HL-60/S4 treated with retinoic acid at 250 ng/mL for 4 days and 3 days (cell line): ENCODE results near the gene CASP12.
"Not testable (repeated sequence)": the region's sequence is repeated elsewhere in the genome, so short reads cannot be mapped to it uniquely, and the experiment has no call there.

ENCODE experiments used
- in situ Hi-C: fragments of 300-500 bp; cut with MboI; formaldehyde crosslinking; loops from 2 replicates; pipeline ENCODE4 v1.7.0; 2022; ENCODE audit warnings: low sequenced_read_pairs

The CASP12 gene

DNA sequence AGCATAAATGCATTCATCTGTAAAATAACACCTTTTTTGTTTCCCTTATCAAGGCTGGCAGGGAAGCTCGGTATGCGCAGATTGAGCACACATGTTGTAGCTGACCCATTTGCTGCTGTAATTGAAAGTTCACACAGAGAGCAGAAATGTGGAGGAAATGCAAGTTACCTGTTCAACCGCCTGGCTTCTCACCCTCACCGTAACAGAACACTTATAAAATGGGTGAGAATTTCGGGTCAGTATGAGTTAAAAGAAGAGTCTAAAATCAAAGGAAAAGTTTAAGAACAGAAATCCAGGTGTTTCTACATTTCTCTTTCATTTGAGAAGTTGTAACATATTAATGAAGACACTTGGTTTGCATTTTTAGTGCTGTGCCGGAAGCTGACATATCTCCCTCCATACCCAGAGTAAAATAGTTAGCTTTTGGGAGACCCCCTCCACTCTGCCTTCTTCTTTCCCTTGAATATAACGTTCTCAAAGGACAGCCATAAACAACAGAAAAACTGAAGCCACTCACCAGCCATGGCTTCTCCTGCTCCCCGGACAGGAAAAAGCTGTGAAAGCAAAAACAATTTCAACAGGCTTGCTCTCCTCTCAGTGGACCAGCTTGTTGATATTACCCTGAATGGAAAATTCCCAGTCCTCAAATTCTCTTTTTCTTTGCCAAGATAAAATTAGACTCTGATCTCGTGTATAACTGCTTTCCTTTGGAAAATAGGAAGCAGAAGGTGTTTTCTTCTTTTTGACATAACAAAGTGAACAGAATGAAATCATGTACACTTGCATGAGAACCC is at the start of gene CASP12:
TSS of gene CASP12 (minus strand) at position 570 of the 794 bp plus-strand sequence.
- in situ Hi-C loops = no loop called here

DNA sequence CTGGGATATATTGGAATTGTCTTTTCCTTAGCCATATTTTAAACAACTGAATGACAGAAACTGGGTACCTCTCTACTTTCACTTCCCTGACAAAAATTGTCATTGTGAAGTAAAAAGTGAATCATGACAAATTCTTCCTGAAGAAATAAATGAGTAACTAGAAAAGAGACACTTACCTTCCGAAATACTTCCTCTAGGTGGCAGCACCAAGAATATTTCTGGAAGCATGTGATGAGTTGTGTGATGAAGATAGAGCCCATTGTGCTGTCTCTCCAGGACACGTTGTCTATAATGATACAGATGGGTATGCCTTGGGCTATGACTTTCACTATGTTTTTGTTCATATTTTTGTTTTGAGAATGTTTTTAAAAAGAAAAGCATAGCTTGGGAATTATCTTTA is 48.6 kb upstream of the CASP12 start:
- in situ Hi-C loops = no loop called here

DNA sequence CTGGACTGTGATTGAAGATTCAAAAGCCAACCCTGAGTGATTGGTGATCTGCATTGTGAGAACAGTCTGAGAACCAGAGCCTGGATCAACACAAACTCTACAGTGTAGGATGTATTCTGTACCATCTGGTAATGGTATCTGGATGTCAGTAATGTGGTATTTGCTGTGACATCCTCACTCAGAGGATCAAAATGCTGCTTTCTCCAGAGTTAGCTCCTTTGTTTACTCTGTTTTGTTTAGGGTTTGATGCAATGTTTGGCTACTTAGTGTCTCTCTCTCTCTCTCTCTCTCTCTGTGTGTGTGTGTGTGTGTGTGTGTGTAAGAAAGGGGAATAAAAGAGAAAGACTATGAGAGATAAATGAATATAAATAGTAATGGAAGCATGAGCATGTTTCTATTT is 45.8 kb upstream of the CASP12 start:
- in situ Hi-C loops = no loop called here

DNA sequence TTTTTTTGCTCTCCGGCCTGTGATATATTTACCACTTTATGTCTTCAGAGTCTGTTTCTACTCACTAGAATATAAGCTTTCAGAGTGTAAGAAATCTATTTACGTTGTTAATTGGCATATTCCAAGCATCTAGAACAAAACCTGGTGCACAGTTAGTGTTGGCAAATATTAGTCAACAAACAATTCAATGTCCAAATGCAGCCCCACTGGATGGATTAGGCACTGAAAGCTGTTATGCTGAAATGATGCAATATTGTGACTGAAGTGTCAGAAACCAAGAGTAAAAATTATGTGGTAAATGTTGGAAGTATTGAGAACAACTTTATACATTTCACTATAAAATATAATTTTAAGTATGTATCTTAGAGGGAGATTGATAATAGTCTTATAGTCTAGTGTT is 45.3 kb upstream of the CASP12 start:
- in situ Hi-C loops = no loop called here

DNA sequence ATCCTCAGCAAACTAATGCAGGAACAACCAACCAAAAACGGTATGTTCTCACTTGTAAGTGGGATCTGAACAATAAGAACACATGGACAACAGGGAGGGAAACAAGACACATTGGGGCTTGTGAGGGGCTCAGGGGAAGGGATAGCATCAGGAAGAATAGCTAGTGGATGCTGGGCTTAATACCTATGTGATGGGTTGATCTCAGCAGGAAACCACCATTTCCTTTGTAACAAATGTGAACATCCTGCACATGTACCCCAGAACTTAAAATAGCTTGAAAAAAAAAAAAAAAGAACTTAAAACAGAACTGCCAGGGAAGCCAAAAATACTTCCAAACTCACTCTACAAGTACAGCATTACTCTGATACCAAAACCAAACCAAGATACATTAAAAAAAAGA is 36.3 kb upstream of the CASP12 start:
- in situ Hi-C loops = no loop called here

DNA sequence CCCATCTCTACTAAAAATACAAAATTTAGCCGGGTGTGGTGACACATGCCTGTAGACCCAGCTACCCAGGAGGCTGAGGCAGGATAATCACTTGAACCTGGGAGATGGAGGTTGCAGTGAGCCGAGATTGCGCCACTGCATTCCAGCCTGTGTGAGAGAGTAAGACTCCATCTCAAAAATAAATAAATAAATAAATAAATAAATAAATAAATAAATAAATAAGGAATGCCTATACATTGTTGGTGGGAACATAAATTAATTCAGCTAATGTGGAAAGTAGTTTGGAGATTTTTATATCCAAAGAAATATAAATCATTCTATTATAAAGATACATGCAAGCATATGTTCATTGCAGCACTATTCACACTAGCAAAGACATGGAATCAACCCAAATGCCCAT is 35.8 kb upstream of the CASP12 start:
- in situ Hi-C loops = not testable (repeated sequence)

DNA sequence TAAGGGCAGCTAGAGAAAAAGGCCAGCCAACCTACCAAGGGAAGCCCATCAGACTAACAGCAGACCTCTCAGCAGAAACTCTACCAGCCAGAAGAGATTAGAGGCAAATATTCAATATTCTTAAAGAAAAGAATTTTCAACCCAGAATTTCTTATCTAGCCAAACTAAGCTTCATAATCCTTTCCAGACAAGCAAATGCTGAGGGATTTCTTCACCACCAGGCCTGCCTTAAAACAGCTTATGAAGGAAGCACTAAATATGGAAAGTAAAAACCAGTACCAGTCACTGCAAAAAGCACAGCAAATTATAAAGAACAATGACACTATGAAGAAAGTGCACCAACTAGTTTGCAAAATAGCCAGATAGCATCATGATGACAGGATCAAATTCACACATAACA is 30.6 kb upstream of the CASP12 start:
- in situ Hi-C loops = no loop called here

DNA sequence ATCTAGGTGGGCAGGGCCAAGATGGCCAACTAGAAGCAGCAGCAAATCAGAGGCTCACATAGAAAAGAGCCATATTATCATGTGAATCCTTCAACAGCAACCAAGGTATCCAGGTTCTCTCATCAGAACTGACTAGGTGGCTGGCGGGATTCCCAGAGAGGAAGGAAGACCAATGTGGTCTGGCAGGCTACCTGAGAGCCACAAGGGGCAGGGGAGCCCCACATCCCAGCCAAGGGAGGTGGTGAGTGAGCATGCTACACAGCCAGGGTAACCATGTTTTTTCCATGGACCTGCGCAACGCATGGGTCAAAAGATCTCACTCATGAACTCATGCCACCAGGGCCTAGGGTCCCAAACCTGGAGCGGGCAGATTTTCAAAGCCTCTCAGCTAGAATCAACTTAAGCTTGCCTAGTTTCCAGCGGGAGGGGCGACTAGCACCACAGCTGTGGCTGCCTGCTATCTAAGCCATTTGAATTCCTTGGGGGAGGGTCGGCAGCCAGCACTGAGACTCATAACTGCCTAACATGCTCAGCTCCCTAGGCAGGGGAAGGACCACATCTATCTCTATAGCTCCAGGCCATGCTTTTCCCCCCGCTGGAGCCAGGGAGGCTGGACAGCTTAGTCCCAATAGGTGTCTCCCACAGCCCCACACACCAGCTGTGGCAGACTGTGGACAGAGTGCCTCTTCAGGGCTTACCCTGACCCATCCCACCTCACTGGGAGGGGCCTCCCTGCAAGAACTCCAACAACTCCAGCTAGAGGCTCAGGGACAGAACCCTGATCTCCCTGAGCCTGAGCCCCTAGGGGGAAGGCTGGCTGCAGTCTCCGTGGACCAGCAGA is 28.7 kb upstream of the CASP12 start:
- in situ Hi-C loops = no loop called here

DNA sequence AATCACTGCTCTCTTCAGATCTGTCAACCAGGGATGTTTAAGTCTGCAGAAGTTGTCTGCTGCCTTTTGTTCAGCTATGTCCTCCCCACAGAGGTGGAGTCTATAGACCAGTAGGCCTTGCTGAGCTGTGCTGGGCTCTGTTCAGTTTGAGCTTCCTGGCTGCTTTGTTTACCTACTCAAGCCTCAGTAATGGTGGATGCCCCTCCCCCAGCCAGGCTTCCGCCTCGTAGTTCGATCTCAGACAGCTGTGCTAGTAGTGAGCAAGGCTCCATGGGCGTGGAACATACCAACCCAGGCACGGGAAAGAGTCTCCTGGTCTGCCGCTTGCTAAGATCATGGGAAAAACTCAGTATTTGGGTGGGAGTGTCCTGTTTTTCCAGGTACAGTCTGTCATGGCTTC is 27.6 kb upstream of the CASP12 start:
- in situ Hi-C loops = no loop called here

DNA sequence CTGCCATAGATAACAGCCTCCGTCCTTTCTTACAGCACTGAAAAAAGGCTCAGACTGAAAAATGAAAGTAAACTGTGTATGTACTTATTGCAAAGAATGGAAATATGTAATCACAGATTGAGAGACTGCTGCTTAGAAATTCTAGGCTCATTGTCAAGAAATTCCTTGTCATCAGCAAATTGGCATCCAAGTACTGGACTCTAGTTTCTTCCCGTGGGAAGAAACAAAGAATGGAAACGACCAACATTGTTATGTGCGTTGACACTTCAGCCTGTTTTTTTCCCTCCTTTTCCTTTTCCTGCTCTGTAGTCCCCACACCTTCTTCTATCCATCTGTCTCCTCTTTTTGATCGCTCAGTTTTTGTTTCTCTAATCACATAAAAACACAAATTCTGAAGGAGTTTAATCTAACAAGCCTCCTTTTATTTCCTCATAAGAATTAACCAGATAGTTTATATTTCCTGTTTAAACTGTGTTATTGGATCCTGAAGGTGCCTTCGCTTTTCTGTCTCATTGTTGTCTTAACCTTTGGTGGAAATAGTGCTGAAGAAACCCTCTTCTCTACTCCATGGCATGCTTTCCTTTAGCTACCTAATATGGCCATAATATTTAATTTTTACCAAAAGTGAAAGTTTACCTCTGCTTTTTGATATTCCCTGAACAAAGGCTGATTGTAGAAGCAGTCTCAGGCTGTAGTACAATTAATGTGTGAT is 20.0 kb upstream of the CASP12 start:
- in situ Hi-C loops = no loop called here

DNA sequence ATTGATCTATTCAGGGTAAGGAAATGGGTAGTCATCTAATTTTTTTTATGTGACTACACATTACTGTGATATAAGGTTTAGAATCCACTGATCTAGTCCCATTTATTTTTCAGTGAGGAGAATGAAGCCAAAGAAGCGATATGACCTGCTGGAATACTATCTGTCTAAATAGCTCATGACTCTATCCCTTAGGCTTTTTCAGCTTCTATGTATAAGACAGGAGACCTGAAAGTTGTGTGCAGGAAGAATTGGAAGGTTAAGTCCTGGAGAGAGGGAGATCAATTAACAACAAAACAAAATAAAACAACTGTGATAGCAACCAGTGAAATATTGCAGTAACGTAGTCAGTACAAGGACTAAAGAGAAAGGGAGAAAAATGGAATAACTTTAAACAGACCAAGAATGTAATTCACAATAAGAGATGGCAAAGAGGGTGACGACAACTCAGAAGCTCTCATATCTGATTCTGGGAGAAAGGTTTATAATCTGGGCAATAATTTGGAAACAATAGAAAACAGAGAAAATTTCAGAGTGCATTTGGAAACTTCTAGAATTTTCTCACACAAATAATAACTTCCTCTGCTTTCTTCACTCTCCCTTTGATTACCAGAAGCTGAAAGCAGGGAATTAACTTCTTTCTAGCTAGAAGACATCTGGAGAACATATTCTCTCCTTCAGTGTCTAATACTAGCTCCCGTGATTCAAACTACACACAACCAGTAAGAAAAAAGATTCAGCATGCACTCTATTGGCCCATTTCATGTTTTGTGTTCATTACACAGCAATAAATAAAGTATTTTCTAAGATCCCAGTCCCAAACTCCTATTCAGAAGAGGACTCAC is 19.2 kb upstream of the CASP12 start:
- in situ Hi-C loops = no loop called here

DNA sequence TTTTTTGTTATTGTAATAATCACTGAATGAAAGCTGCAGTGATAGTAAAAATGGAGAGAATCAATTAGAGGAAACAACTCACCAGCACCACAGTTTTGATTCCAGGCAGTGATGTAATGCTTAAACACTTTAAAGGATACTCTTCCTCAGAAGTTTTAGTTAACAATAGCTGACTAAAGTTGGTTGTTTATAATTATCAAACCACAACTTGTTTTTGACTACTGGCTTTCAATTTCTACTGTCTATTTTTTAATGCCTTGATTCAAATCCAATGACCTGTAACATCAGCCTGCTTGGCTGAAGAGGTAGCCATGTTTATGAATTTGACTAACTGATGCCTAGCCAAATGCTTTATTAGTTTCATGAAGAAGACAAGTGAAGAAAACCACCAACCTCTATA is 18.2 kb upstream of the CASP12 start:
- in situ Hi-C loops = no loop called here

DNA sequence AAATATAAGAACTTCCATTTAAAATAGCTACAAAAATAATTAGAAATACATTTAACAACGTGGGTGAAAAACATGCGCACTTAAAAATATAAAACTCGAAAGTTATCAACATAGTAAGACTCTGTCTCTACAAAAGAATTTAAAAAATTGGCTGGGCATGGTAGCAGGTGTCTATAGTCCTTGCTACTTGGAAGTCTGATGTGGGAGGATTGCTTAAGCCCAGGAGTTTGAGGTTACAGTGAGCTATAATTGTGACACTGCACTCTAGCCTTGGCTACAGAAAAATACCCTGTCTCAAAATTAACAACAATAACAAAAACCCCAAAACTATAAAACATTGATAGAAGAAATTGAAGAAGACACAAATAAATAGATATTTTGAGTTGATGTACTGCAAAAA is 13.8 kb upstream of the CASP12 start:
- in situ Hi-C loops = no loop called here

DNA sequence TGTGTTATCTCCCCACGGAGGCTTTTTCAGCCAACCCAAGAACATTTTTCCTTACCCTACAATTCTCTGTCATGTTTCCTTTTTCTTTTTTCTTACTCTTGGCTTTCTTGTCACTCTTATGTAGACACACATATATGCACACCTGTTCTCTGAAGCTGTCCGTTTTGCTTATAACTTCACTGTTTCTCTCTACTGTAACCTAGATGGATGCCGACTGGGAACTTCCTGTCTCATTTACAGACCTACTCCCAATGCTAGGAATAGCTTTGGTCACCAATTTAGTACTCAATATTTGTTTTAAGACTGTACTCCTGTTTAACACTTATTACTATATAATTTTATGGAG is 9.9 kb upstream of the CASP12 start:
- in situ Hi-C loops = no loop called here

DNA sequence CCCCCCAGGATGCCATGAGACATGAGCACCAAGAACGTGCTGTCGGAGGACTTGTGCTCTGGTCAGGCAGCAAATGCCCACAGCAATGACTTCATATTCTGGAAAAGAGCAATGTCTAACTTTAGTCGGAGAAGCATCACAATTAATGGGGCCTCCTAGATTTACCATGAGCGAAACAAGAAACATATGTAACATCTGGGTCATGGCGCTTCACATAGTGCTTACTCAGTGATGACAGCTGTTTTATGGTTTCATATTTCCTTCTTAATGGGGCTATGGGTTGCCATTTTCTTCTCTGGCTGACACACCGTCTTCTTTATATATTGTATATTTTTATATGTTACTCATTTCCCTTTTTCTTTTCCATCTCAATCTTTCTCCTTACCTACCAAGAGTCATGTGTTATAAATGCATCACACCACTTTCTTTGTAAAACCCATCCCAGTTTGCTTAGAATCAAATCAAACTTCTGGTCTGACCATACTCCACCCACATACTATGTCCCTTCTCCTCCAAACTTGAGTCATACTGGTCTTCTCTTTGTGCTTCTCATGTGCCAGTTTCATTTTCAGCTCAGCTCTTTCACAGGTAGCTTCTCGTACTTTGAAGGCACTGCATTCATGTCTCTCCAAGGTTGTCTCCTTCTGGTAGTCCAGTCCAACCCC is 9.4 kb upstream of the CASP12 start:
- in situ Hi-C loops = no loop called here

DNA sequence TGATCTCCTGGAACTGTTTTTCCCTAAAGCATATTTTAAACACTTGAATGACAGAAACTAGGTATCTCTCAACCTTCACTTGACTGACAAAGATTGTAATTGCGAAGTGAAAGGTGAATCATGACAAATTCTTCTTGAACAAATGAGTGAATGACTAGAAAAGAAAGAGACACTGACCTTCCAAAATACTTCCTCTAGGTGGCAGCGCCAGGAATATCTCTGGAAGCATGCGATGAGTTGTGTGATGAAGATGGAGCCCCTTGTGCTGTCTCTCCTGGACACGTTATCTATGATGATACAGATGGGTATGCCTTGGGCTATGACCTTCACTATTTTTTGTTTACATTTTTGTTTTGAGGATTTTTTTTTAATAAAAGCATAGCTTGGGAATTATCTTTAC is 7.0 kb upstream of the CASP12 start:
- in situ Hi-C loops = no loop called here

DNA sequence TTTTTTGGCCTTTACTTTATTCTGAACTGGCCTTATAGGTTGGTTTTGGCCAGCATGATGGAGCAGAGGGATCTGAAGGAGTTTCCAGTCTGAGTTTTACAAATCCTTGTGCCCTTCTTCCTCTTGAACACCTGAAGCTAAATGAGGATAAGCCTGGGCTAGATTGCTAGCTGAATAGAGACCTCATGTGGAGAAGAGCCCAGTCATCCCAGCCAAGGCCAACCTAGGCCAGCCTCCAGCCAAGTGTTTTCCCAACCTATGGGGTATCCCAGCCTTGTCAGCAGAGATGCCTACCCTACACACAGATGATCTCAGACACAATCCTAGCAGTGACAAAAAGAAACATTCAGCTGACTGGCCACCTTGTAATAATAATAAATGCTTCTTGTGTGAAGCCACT is 966 bp upstream of the CASP12 start:
- in situ Hi-C loops = no loop called here

DNA sequence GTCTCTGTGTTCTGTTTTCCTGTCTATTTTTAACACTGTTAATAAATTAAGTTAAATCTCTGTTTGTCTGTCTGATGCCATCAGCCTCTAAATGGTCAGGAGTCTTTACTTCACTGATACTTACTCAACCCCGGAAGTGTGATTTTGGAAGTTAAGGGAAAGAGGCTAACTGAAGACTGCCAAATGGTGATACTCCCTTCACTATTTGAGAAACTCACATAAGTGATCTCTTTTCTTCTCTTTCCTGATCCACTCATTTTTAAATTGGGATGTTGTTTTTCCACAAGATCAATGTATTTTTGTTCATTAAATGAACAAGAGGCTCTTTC is 389 bp upstream of the CASP12 start:
- in situ Hi-C loops = no loop called here

DNA sequence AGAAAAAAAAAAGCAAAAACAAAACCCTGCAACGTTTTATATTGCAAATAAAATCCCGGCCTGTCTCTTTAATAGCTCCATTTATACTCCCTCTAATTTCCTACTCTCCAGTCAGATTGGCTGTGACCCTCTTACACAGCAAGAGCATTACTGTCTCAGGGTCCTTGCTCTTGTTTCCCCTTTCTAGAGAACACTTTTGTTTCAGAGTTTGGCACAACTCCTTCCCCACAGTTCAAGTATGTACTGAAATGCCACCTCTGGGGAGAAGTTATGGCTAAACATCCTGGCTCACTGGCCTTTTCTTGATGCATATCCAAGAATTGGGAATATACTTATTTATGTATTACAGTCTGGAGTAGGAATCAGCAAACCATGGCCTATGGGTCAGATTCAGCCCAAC is 2.6 kb downstream of the CASP12 start:
- in situ Hi-C loops = no loop called here

DNA sequence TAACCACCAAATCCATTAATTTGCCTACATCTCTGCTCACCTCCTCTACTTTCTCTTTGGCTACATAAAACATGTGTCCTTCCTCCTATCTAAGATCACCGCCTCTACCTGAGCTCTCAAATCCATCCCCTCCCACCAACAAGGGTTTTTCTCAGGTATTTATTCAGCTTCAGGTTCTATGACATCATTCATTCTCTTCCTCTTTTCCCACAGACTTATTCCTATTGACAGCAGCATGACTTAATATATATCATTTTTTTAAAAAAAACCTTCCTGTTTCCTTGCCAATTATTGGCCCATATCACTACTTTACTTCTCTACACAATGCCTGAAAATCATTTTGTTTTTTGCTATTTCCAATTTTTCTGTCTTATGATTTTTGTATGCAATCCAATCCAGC is 4.4 kb downstream of the CASP12 start:
- in situ Hi-C loops = no loop called here
